OCI-LY7 (cell line): ENCODE results near the gene PPA1.

ENCODE experiments used
- CTCF ChIP-seq: fragments of 200-600 bp; sonication (generic); conservative IDR thresholded peaks from 2 replicates; pipeline ENCODE4 v1.5.1; 2014; ENCODE audit warnings: mild to moderate bottlenecking, antibody characterized with exemption, low read length, moderate library complexity, mixed read lengths
- EZH2phosphoT487 ChIP-seq: fragments of 200-600 bp; sonication (generic); IDR thresholded peaks from 2 replicates; pipeline ENCODE4 v1.6.1; 2018; ENCODE audit warnings: low read depth, borderline replicate concordance, mild to moderate bottlenecking, mixed run types, antibody characterized with exemption, low read length, moderate library complexity, mixed read lengths

- TF ChIP-seq CTCF (no peak), EZH2phosphoT487 (no peak)
These were observed 17.9 kb upstream of the PPA1 start for GRCh38 chr10:70250961-70251680.
